Heart left ventricle (tissue), 13 donors: ENCODE measurements around the gene ACOD1.

Experiments
- CTCF ChIP-seq, 12 donors: fragments of 200-600 bp; sonication (generic) in 4 of 12; IDR thresholded peaks; one replicate each; pipeline versions ENCODE4 v1.5.0 to v1.8.0; 2018 to 2022; ENCODE audit warnings: antibody characterized with exemption in 12 of 12, mild to moderate bottlenecking in 5 of 12
- POLR2A ChIP-seq, 2 donors: fragments of 450-650 bp; IDR thresholded peaks; one replicate each; pipeline ENCODE4 v1.6.1; 2017; ENCODE audit warnings: antibody characterized with exemption in 2 of 2, mild to moderate bottlenecking in 2 of 2, moderate library complexity in 2 of 2
- donor health status: ischemic (EF 13 %, LVEDD 7.1; RV severe dilation, severe dysfunction).
- donor health status: DM: no; HTN: yes; CAD: no.
- donor health status: DM: no; HTN: no; CAD: no.
- donor health status: ischemic (EF 25% LVEDD 6.9; RV normal size, moderate dysfunction).
- donor health status: ischemic (EF 25% LVEDD 5.7; RV mildly dilated, moderate dysfunction).
- donor health status: ischemic (EF 35%, LVEDD 5.7; RV mildly dilated, moderate dysfunction).
- donor health status: nonischemic (EF 11% LVEDD 7.7; RV severe dilation, severe dysfunction).
- donor health status: DM: yes; HTN: yes; CAD: no.
- donor health status: PGD.
- donor health status: ischemic (EF 29% LVEDD 5.4; RV normal size, mild dysfunction).
- donor health status: nonischemic (EF 23%, LVEDD 6.1; RV moderate dilation, normal function).

- TF ChIP-seq POLR2A (IDR thresholded peaks at IDR 0.05) (no peak), CTCF (IDR thresholded peaks at IDR 0.05) (no peak)
Measured at GRCh38 chr13:77000475-77000874, 52.2 kb downstream of the ACOD1 start.
